HG02840 (cell line): ENCODE results near the gene FGF23.

Experiments used
- ATAC-seq: cut with Tn5 transposase; IDR thresholded peaks from one replicate; pipeline ENCODE4 v1.9.1; 2021; ENCODE audit warnings: mild to moderate bottlenecking, moderate library complexity, moderate number of reproducible peaks; ENCODE audit not compliant: unreplicated experiment, low FRiP score

Gene FGF23

GRCh38 chr12:4320853-4321701 lies 58.4 kb downstream of the FGF23 start, which contains the start of gene TIGAR:
Gene TIGAR (plus strand): TSS chr12:4321213. CDS start chr12:4321272, 59 bp downstream.
- peak; percentile 95 for ATAC-seq

- ATAC-seq: peak; percentile 40
Measured at GRCh38 chr12:4320497-4320852, 59.0 kb downstream of the FGF23 start.
